Nucleus accumbens (tissue), 56 donors: ENCODE results near the gene ERN1.

Experiments used
- DNase-seq, 56 donors: peaks; one replicate each; lab custom pipeline; 2025; lab: John Stamatoyannopoulos, UW

Gene ERN1

GRCh38 chr17:64115822-64116534 is 14.0 kb downstream of the ERN1 start:
- DNase-seq: no peak

DNA sequence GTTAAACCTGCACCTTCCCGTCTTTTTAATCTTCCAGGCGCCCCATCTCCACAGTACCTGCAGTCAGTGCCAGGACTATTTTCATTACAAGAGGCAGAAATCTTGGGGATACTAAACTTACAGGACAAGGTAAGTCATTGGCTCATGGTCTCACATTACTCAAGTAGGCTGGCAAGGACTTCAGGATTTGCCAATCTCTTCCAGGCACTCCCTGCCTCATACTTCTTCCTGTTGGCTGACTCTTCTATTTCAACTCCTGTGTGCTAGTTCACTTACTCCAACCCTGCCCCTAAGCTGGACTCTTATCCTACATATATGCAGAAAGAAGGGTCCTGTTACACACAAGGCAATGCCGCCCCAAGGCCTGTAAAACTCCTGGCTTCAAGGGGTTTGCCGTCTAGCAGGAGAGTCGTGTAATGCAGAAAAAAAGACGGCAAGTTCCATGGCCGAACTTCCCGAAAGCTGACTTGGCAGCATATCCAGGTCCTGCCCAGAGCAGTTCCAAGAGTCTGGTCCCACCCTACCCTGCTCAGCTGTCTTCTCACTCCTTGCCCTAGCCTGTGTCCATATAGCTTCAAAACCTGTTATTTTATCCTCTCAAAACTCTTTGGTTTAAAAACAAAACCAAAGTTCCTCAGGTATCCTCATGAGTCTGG is 14.8 kb downstream of the ERN1 start:
- DNase-seq: no peak

GRCh38 chr17:64113006-64113405 is 16.9 kb downstream of the ERN1 start:
- no peak for DNase-seq

DNA sequence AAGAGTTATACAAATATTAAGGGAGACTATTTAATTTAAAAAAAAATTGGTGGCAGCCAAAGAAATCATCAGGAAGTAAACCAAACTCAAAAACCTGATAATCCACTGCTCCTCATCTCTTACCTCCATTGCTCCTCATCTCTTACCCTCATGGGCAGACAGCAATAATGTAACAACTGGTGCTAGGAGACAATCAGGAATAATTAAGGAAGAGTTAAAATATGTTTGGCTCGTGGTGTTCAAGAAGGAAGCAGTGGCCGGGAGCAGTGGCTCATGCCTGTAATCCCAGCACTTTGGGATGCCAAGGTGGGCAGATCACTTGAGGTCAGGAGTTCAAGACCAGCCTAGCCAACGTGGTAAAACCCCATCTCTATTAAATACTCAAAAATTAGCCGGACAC is 18.1 kb downstream of the ERN1 start:
- DNase-seq: no peak

DNA sequence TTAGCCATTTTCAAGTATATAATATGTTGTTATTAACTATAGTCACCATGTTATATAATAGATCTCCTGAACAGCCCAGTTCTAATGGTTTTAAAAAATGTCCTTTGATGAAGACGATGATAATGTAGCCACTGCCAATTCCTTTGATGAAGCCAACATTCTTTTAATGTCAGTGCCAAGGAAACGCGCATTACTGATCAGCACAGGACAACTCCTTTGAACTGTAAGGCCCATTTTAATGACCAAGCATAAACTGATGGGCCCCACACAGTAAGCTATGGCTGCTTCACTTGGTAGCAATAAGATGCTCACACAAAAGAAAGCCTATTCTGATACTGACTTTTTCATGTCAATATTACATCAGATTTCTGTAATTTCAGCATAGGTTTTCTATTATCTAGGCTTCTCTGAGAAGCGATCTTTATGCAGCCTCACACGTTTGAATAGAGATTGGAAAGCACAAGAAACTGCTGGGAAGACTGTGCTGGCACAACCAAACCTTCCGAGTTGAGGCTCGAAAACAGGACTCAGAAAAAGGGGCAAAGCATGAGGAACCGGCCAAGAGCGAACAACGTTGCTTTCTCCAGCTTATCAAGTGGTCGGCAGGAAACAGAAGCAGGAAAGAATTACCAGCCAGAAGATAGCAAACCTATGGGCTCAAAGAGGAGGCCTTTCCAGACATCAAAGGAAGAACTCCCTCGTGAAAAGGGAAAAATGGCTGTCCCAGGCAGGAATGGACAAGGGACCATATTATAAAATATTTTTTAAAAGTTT is 19.4 kb downstream of the ERN1 start:
- no peak for DNase-seq

DNA sequence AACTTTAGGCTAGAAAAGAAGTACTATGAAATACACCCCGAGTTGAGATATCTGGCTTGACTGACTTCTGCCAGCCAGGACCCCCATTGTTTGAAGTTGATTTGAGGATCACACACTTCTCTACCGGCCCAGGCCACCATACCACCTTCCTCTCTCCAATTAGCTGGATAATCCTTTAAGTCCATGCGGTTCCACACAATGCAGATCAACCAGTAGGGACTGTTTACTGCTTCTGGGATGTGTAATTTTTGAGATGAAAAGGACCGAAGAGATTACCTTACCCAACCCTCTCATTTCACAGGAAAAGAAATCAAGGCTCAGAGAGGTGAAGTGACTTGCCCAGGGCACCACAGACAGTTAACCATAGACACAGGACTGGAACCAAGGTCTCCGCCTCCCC is 20.5 kb downstream of the ERN1 start:
- DNase-seq: no peak

DNA sequence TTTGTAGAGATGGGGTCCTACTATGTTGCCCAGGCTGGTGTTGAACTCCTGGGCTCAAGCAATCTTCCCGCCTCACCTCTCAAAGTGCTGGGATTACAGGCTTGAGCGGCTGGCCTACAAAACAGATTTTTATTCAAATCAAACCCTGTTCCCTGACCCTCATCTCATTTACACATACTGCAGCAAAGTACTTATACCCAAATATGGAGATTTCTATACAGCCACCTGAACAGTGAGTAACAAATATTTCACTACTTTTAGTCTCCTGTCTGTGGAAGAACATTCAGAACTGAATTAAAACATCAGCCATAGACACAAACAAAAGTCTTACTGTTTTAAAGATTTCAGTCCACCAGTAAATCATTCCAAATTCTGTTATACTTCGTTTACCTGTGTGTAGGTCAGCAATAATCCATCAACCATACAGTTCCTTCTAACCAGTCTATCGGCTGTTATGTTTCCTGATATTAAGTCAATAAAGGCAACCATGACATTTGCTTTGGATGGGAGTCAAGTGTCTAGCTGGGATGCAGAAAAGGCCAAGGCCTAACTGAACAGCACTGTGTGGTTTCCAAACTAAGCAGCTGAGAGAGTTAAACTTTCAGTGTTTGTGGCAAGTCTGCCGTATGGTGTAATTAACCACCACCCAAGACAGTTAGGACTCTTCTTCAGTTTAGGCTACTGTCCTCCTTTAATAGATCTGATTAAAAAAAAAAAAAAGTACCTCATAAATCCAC is 22.3 kb downstream of the ERN1 start:
- DNase-seq: no peak

GRCh38 chr17:64106918-64107317 is 23.0 kb downstream of the ERN1 start:
- DNase-seq: no peak

GRCh38 chr17:64103391-64104364 is 26.3 kb downstream of the ERN1 start:
- DNase-seq: no peak

DNA sequence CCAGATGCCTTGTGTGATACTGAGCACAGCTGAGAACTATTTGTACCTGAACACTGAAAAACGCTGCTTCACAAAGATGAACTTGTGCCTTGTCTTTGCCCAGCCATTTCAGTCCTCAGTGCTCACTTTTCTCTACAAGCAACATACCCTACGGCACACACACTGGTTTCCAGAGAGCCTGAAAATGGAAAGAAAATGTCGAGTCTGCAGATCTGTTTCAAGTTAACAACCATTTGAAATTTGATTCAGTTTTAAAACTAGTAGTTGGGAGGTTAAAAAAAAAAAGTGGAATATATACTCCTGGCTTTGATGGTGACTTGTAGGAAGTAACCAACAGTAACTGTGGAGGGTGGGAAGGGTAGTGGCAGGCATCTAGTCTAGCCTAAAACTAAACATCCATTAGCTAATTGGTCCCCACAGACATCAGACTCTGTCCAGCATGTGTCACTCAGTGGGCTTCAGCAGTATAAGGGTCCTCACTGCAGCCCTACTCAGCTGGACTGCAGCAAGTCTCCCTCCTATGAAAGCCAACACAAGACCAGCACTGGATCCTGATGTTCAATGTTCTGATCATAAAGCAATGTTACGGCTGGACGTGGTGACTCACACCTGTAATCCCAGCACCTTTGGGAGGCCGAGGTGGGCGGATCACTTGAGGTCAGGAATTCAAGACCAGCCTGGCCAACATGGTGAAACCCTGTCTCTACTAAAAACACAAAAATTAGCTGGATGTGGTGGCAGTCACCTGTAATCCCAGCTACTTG is 27.1 kb downstream of the ERN1 start:
- DNase-seq: no peak

GRCh38 chr17:64099543-64099942 is 30.4 kb downstream of the ERN1 start:
- DNase-seq: no peak

DNA sequence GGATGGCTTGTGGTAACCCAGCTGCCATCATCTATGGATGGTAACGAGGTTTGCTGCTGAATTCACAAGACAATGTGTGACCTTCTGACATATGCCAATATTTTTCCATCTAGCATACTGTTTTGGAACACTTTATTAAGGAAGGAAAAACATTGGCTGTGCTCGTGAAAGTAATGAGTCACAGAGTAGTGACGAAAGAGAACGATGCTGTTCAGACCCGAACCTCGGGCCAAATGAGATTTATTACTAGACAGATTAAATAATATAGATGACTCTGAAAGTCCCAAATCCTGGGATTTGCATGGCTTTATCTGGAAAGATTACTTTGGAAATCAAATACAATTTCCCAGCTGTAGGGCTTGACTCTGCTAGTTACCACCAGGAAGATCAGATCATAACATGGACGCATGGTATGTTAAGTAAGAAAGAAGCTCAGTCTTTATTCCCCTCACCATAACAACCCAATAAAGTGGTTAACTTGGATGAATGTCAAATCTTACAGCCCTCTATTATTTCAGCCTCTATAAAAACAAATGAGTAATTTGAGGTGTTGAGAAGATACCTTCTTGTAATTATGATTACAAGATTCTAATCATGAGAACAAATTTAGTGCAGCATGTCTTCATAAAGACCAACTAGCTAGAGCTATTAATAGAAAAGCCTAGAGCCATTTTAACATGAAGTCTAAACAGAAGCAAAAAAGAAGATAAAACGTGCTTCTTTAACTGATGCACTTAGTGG is 32.6 kb downstream of the ERN1 start:
- no peak for DNase-seq

DNA sequence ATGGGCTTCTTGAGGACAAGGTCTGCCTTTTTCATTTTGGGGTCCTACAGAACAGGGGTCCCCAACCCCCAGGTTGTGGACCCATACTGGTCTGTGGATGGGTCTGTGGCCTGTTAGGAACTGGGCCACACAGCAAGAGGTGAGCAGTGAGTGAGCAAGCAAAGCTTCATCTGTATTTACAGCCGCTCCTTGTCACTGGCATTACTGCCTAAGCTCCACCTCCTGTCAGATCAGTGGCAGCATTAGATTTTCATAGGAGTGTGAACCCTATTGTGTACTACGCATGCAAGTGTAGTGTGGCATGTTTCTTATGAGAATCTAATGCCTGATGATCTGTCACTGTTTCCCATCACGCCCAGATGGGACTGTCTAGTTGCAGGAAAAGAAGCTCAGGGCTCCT is 33.9 kb downstream of the ERN1 start:
- DNase-seq: no peak

DNA sequence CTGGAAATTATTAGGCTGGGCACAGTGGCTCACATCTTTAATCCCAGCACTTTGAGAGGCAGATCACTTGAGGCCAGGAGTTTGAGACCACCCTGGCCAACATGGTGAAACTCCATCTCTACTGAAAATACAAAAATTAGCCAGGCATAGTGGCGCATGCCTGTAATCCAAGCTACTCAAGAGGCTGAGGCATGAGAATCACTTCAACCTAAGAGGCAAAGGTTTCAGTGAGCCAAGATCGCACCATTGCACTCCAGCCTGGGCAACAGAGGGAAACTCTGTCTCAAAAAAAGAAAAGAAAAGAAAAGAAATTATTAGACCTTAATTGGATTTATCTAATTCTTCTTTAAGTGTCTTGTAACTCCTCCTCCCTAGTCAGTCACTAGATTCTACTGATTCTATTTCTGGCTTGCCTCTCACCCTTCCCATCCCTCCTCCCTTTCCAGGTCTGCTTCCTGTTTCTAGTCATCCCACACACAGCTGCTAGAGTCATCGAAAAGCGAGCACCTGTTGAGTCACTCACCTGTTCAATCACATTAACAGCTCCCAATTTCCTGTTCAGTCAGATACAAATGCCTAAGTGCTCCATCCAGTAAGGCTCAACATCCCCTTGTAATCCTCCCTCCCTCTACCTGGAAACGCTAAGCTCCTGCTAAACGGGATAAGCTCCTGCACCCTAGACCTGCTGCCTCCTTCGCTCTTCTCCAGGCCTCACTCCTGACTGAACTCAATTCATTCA is 34.6 kb downstream of the ERN1 start:
- DNase-seq: peak in 22 of 56 donors; percentile 0 to 75 (median 18)

GRCh38 chr17:64094412-64094811 is 35.5 kb downstream of the ERN1 start:
- DNase-seq: no peak

DNA sequence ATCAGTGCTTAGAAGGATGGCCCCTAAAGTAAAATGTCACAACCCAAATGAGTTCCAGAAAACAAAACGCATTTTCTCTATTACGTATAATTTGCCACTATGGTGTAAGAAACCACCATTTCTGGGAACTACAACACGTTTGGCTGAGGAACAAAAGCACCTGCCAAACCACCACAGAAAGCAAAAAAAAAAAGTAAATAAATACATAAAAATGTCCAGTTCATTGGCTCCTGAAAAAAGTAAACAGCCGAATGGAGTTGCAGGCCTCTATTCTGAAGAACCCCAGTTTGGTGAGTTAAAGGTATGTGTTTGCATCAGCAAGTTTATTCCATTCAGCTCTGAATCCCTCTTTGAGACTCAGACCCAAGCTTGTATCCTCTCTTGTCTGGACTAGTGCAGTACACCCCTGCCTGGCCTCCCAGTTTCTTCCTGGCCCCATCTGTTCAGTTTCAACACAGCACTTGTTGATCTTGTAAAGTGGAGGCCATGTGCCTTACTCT is 36.9 kb downstream of the ERN1 start:
- no peak for DNase-seq

- DNase-seq: no peak
These were observed 37.8 kb downstream of the ERN1 start for GRCh38 chr17:64092113-64092512.
